H1 (cell line): ENCODE data around the gene IKZF3. TPM values are rescaled to one million over a fixed set of nuclear protein-coding genes. Genes with fewer than 3 reads are reported as not detected.

ENCODE experiments used
- HDAC2 ChIP-seq, 2 experiments: fragments of 300-600 bp in 1 of 2; sonication (generic) in 1 of 2; IDR thresholded peaks; 2 replicates each; pipeline ENCODE4 v1.6.1; 2011 to 2012; ENCODE audit warnings: low read depth in 2 of 2, low read length in 2 of 2, mild to moderate bottlenecking in 2 of 2, moderate library complexity in 2 of 2, borderline replicate concordance in 1 of 2, inconsistent platforms in 1 of 2
- NRF1 ChIP-seq: IDR thresholded peaks from 2 replicates; pipeline ENCODE4 v1.6.1; 2011; ENCODE audit warnings: mild to moderate bottlenecking, low read depth, low read length, improper control_type of control experiment
- POLR2A ChIP-seq, 2 experiments: IDR thresholded peaks; 1 replicate in 1 of 2; 2 replicates in 1 of 2; pipeline ENCODE4 v1.6.1; 2011; ENCODE audit warnings: low read depth in 2 of 2, low read length in 2 of 2, mild to moderate bottlenecking in 2 of 2; ENCODE audit errors: control extremely low read depth in 1 of 2
- RBBP5 ChIP-seq: IDR thresholded peaks from 2 replicates; pipeline ENCODE4 v1.7.1; 2012; ENCODE audit warnings: low read depth, mild to moderate bottlenecking, inconsistent platforms, low read length, moderate library complexity, borderline replicate concordance
- SAP30 ChIP-seq: fragments of 300-600 bp; sonication (generic); IDR thresholded peaks from 2 replicates; pipeline ENCODE4 v1.7.1; 2012; ENCODE audit warnings: low read length, moderate library complexity, mild to moderate bottlenecking, inconsistent platforms; ENCODE audit not compliant: insufficient read depth, insufficient replicate concordance
- polyA plus RNA-seq, 7 experiments: library from polyadenylated mRNA; depleted of rRNA in 3 of 7; stranded (reverse) in 5 of 7; unstranded in 2 of 7; fragments of >200 nt in 5 of 7; fragments of 200-250 nt in 2 of 7; gene quantifications; 1 replicate in 5 of 7; 2 replicates in 1 of 7; 4 replicates in 1 of 7; pipeline versions ENCODE4 v1.2.1 to v1.2.3, GENCODE V29; 2011 to 2013; ENCODE audit warnings: missing spikeins in 2 of 7, mixed read lengths in 2 of 7
- total RNA-seq: library from RNA; stranded (reverse); fragmentation: NEBNext Ultra II Directional; extraction: Animal tissue kit (Norgen Biotek cat#: 25700); gene quantifications from 2 replicates; pipeline ENCODE4 v1.2.1, GENCODE V29; 2021

Gene IKZF3
- total and polyA plus RNA-seq, 2 of the 8 experiments (the other 6 are each of a cell fraction or from before 2014, with no cell fraction given) = 0.23 to 0.56 TPM

GRCh38 chr17:39742856-39743436 is 121.2 kb downstream of the IKZF3 start (continued):
- TF ChIP-seq SAP30 (no peak), NRF1 (no peak), HDAC2 (IDR thresholded peaks at IDR 0.05; ENCODE audit: borderline replicate concordance in 1 of 2, low read depth in 2 of 2, low read length in 2 of 2) (no peak), POLR2A (IDR thresholded peaks at IDR 0.05; ENCODE audit: control extremely low read depth in 1 of 2, low read depth in 2 of 2, low read length in 2 of 2) (no peak), RBBP5 (no peak)
